Testis (tissue), 3 donors: Measurements from ENCODE around the gene HOXA10. TPM values are rescaled to one million over a fixed set of nuclear protein-coding genes. Genes with fewer than 3 reads are reported as not detected.
A peak's percentile ranks its signal among the peaks of the same experiment; 100 is the strongest.

Experiments used
- DNase-seq: peaks from one replicate; pipeline ENCODE4 v3.0.0-alpha.2; 2019
- H3K27ac ChIP-seq, 2 donors: fragments of 200-600 bp; sonication (generic); one replicate each; pipeline ENCODE4 v1.5.1; 2019
- H3K27me3 ChIP-seq: fragments of 200-600 bp; sonication (generic); one replicate; pipeline ENCODE4 v1.5.1; 2019
- H3K36me3 ChIP-seq: fragments of 200-600 bp; sonication (generic); one replicate; pipeline ENCODE4 v1.5.1; 2017; ENCODE audit warnings: low read depth; ENCODE audit errors: missing control alignments
- H3K4me1 ChIP-seq: fragments of 200-600 bp; sonication (generic); one replicate; pipeline ENCODE4 v1.5.1; 2019
- H3K4me3 ChIP-seq, 2 donors: fragments of 200-600 bp; sonication (generic); one replicate each; pipeline ENCODE4 v1.5.1; 2017 to 2019
- H3K9me3 ChIP-seq: fragments of 200-600 bp; sonication (generic); one replicate; pipeline ENCODE4 v1.5.1; 2017
- POLR2A ChIP-seq: fragments of 450-650 bp; IDR thresholded peaks from one replicate; pipeline ENCODE4 v1.6.1; 2017; ENCODE audit warnings: antibody characterized with exemption, mild to moderate bottlenecking, moderate library complexity
- WGBS, 2 donors: methylation state at CpG; one replicate each; pipeline ENCODE4 v1.1.5; 2018; 5-methylcytosine and 5-hydroxymethylcytosine counted together
- intact Hi-C: fragments of 100-400 bp; cut with DNase I; formaldehyde crosslinking; loops from one replicate; pipeline ENCODE4 v1.15.1; 2023; ENCODE audit warnings: low total_unique reads
- polyA plus RNA-seq: library from polyadenylated mRNA; stranded (reverse); fragments of 350-450 nt; fragmentation: Illumina TruSeq; extraction: RNeasy Lipid Tissue Mini Kit (QIAGEN cat#74804); gene quantifications from one replicate; pipeline ENCODE4 v1.2.3, GENCODE V29; 2014; ENCODE audit warnings: low read depth, low replicate concordance; ENCODE audit not compliant: insufficient read depth
- total RNA-seq, 2 donors: library from RNA; depleted of rRNA; stranded (reverse); fragments of >200 nt; gene quantifications; one replicate each; pipeline ENCODE4 v1.2.3, GENCODE V29; 2016
- TF ChIP-seq, protein P1 (sequence below), 3 experiments: fragments of 450-650 bp in 2 of 3; fragments of 200-600 bp in 1 of 3; sonication (generic) in 1 of 3; IDR thresholded peaks; one replicate each; pipeline ENCODE4 v1.5.1; 2016 to 2019; ENCODE audit warnings: antibody characterized with exemption in 3 of 3, mild to moderate bottlenecking in 2 of 3, moderate library complexity in 1 of 3

Gene HOXA10
- total and polyA plus RNA-seq, 3 donors from 2014 or later, result 0.31 to 1.8 (median 1.6) TPM

DNA sequence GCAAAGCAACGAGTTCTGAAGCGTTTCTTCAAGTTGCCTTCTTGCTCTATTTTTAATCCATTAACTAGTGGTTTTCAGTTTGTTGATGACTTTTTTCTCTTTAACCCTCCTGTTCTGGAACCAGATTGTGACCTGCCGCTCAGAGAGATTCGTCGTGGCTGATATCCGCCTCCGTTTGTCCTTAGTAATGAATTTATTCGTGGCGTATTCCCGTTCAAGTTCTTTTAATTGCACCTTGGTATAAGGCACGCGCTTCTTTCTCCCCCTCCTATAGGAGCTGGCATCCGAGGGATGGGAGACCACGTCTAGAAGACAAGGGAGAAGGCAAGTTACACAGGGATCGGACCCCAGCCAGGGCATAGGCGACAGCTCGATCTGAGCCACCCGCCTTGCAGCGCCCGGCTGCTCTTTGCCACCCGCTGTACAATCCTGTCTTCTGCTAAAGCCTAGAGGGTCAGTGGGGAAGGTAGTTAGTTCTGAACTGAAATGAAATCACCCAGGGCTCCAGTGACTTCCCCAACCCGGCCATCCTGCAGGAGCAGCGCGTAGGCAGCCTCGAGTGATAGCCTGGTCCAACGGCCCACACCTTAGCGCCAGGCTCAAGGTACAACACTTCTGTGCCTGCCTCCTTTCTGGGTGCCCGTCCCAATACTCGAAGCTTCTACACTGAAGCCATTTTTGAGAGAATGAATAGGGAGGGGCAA lies 24.2 kb upstream of the HOXA10 start:
- 11 to 16% methylated on average over 20 to 29 of the region's 29 CpGs for WGBS, 2 donors
- no peaks in the 10 kb centered on the region for H3K4me1 ChIP-seq
- no peaks in the 10 kb centered on the region for H3K9me3 ChIP-seq
- intact Hi-C loops, result loop anchor here (10.0 kb wide), 2 partner anchors 737 to 887 kb away; no protein-coding TSS in a partner anchor
- H3K27ac ChIP-seq, result no peak overlapping the region
- no peak for DNase-seq
- no peak for TF ChIP-seq POLR2A
- TF ChIP-seq, protein P1, sequence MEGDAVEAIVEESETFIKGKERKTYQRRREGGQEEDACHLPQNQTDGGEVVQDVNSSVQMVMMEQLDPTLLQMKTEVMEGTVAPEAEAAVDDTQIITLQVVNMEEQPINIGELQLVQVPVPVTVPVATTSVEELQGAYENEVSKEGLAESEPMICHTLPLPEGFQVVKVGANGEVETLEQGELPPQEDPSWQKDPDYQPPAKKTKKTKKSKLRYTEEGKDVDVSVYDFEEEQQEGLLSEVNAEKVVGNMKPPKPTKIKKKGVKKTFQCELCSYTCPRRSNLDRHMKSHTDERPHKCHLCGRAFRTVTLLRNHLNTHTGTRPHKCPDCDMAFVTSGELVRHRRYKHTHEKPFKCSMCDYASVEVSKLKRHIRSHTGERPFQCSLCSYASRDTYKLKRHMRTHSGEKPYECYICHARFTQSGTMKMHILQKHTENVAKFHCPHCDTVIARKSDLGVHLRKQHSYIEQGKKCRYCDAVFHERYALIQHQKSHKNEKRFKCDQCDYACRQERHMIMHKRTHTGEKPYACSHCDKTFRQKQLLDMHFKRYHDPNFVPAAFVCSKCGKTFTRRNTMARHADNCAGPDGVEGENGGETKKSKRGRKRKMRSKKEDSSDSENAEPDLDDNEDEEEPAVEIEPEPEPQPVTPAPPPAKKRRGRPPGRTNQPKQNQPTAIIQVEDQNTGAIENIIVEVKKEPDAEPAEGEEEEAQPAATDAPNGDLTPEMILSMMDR (IDR thresholded peaks at IDR 0.05), result no peak
- H3K36me3 ChIP-seq, result no peaks in the 10 kb centered on the region
- H3K4me3 ChIP-seq, result no peak overlapping the region
- H3K27me3 ChIP-seq, result no peaks in the 10 kb centered on the region

DNA sequence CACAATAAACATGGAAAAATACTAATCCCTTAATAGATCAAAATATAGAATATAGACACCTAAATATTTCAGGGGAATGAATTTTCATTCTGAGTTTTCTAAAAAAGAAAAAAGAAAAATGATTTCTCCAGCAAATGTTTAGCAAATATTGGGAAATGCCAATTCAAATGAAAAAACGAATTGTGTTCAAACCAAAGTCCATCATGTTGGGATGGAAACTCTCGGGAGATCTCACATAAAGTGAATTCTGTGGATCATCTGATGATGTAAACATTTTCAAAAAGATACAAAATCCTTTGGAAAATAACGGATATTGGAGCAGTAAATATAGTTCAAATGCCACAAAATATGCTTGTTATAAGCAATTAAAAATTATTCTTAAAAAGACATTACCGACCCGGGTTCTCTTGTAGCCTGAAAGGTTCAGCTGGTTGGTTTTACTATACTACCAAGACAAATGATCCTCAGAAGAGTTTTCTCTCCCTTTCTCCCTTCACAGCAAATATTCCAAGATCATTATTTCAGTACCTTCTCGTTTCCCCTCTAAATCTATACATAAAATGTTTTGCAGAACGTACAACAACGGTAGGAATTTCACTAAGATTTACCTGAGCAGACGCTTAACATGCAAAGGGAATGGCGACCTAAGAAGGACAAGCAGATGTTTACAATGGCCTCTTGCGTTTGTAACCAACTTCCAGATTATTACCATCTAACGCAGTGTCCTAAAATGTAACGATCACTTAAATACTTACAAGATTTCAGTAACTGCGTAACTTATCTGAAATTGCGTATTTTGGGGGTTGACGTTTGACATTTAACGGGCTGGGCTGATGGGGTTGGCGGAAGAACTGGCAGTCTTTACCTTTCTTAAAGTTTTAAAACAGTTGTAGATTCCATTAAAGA lies 23.3 kb upstream of the HOXA10 start:
- TF ChIP-seq, protein P1 (IDR thresholded peaks at IDR 0.05), result no peak
- TF ChIP-seq POLR2A, result no peak
- DNase-seq, result no peak
- Histone ChIP-seq H3K9me3 (no peaks in the 10 kb centered on the region), H3K27ac (no peak overlapping the region), H3K36me3 (no peaks in the 10 kb centered on the region), H3K4me1 (peaks cover 4% of the 10 kb centered on the region), H3K4me3 (no peak overlapping the region), H3K27me3 (no peaks in the 10 kb centered on the region)
- intact Hi-C loops, result loop anchor here (10.0 kb wide), 2 partner anchors 737 to 887 kb away; no protein-coding TSS in a partner anchor
- 20% methylated on average over 18 of the region's 18 CpGs for WGBS, 2 donors

DNA sequence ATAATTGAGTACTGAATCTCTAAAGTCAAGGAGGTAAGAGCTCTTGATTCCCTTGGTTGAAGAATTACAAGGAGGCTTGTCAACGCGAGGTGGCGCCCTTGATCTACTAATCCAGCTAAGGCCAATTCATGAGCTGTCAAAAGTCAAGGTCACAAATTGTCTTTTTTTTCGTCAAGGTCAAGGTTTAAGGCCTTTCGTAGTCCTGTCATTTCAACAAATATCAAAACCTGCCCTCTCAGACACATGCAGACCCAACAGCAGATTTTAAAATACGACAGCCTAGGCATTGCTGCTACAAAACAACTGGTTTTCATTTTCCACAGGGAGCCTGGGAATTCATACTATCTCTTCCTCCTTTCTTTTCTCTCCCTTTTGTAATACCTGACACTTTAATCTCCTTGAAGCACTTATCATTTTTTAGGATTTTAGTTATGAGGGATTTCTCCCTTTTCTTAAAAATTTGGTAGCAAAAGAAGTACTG lies 22.2 kb upstream of the HOXA10 start:
- Histone ChIP-seq H3K27ac (no peak overlapping the region), H3K4me1 (peaks cover 9% of the 10 kb centered on the region), H3K9me3 (no peaks in the 10 kb centered on the region), H3K36me3 (no peaks in the 10 kb centered on the region), H3K27me3 (no peaks in the 10 kb centered on the region), H3K4me3 (no peak overlapping the region)
- peak; percentile 92 for DNase-seq
- WGBS, 2 donors, result 6% methylated on average over 6 of the region's 6 CpGs
- intact Hi-C loops, result loop anchor here (10.0 kb wide), 2 partner anchors 738 to 888 kb away; no protein-coding TSS in a partner anchor
- TF ChIP-seq POLR2A, result no peak
- TF ChIP-seq, protein P1 (IDR thresholded peaks at IDR 0.05), result peak; percentile 57 to 73 (median 67)

DNA sequence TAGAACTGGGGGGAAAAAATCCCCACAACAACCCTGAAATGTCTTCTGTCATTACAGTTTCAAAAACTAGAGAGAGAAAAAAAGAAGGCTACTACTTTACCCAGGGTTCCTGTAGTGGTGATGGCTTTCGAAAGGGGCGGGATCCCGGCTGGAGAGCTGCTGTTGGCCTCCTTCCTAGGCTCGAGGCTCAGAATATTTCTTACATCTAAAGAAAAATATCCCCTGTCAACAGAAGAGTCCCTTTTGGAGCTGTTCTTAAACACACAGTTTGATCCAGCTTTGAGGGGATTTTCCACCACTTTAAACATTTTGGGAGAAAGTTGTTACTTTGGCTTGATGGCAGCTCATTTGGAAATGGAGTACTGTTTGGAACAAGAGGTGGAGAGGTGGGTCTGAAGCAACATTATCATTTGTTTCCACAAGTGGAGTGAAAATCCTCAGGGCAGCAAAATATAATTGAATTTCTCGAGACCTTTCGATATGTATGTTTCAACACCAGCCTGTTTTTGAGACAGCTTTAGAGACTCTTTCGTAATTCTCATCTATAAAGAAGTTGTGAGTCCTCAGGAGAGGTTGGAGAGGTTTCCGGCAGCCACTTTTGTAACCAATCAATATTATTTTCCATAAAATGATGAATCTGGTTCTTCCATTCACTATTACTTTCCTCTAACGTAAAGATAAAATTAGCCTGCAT lies 20.7 kb upstream of the HOXA10 start:
- intact Hi-C loops, result loop anchor here (10.0 kb wide), 2 partner anchors 740 to 890 kb away; no protein-coding TSS in a partner anchor
- Histone ChIP-seq H3K27ac (no peak overlapping the region), H3K4me3 (no peak overlapping the region), H3K27me3 (no peaks in the 10 kb centered on the region), H3K4me1 (peaks cover 9% of the 10 kb centered on the region), H3K36me3 (no peaks in the 10 kb centered on the region), H3K9me3 (no peaks in the 10 kb centered on the region)
- no peak for DNase-seq
- no peak for TF ChIP-seq POLR2A
- TF ChIP-seq, protein P1 (IDR thresholded peaks at IDR 0.05), result no peak
- WGBS, 2 donors, result 40 to 44% methylated on average over 9 of the region's 9 CpGs
